Astrocyte of the spinal cord (primary cell): ENCODE data around the gene MMP15.

Source experiments
- DNase-seq: peaks from one replicate; pipeline ENCODE4 v3.0.0; 2011; ENCODE audit warnings: low read depth, low spot score
- H3K4me3 ChIP-seq: 2 replicates; pipeline ENCODE4 v1.5.1; 2011; ENCODE audit warnings: low read depth, mild to moderate bottlenecking, low read length, moderate library complexity
- CTCF ChIP-seq: IDR thresholded peaks from 2 replicates; pipeline ENCODE4 v1.5.1; 2012; ENCODE audit warnings: low read depth, mild to moderate bottlenecking, low read length, inconsistent platforms
- in situ Hi-C: cut with HindIII; loops from 2 replicates; pipeline ENCODE4 v1.10.0; 2017; ENCODE audit warnings: low sequenced_read_pairs

Gene MMP15

GRCh38 chr16:58024486-58025350, 836 bp upstream of the MMP15 start:
- in situ Hi-C loops: no loop called here
- H3K4me3 ChIP-seq: peak overlapping the region; percentile 49
- DNase-seq: no peak
- no peak for TF ChIP-seq CTCF

- in situ Hi-C loops: no loop called here
- TF ChIP-seq CTCF: no peak
- peak; percentile 13 for DNase-seq
- H3K4me3 ChIP-seq: peak overlapping the region; percentile 49
Measured at GRCh38 chr16:58026139-58026704, 668 bp downstream of the MMP15 start.

GRCh38 chr16:58026705-58027160, 1.2 kb downstream of the MMP15 start:
- peak overlapping the region; percentile 49 for H3K4me3 ChIP-seq
- TF ChIP-seq CTCF: no peak
- DNase-seq: no peak
- in situ Hi-C loops: no loop called here

- no peak for TF ChIP-seq CTCF
- DNase-seq: no peak
- peak overlapping the region; percentile 49 for H3K4me3 ChIP-seq
- in situ Hi-C loops: no loop called here
Measured at GRCh38 chr16:58027161-58027915, 1.8 kb downstream of the MMP15 start.

GRCh38 chr16:58027916-58028455, 2.4 kb downstream of the MMP15 start:
- no peak for TF ChIP-seq CTCF
- H3K4me3 ChIP-seq: no peak overlapping the region
- DNase-seq: no peak
- in situ Hi-C loops: no loop called here

GRCh38 chr16:58028541-58029070, 3.1 kb downstream of the MMP15 start:
- no peak overlapping the region for H3K4me3 ChIP-seq
- TF ChIP-seq CTCF: no peak
- DNase-seq: no peak
- in situ Hi-C loops: no loop called here
